Heart right ventricle (tissue), 16 donors: Measurements from ENCODE around the gene INTS2. TPM values are rescaled to one million over a fixed set of nuclear protein-coding genes. Genes with fewer than 3 reads are reported as not detected.

Experiments used
- ATAC-seq, 8 donors: fragments of 200-7000 bp; cut with Tn5 transposase; one replicate each; pipeline ENCODE4 v1.9.1; 2020; ENCODE audit warnings: mild to moderate bottlenecking in 8 of 8, moderate library complexity in 8 of 8, moderate number of reproducible peaks in 1 of 8
- DNase-seq, 2 donors: peaks; one replicate each; pipeline ENCODE4 v3.0.0-alpha.2; 2020
- H3K27ac ChIP-seq, 10 donors: fragments of 200-600 bp; sonication (generic) in 2 of 10; one replicate each; pipeline versions ENCODE4 v1.5.0 to v1.8.0; 2020 to 2022; ENCODE audit warnings: mild to moderate bottlenecking in 3 of 10
- H3K27me3 ChIP-seq, 7 donors: fragments of 200-600 bp; one replicate each; pipeline ENCODE4 v1.8.0; 2021 to 2022; ENCODE audit warnings: mild to moderate bottlenecking in 2 of 7
- H3K36me3 ChIP-seq, 9 donors: fragments of 200-600 bp; sonication (generic) in 1 of 9; one replicate each; pipeline versions ENCODE4 v1.5.0 to v1.8.0; 2020 to 2022; ENCODE audit warnings: mild to moderate bottlenecking in 2 of 9
- H3K4me1 ChIP-seq, 9 donors: fragments of 200-600 bp; sonication (generic) in 1 of 9; one replicate each; pipeline versions ENCODE4 v1.5.0 to v1.8.0; 2020 to 2022; ENCODE audit warnings: mild to moderate bottlenecking in 4 of 9
- H3K4me3 ChIP-seq, 10 donors: fragments of 200-600 bp; sonication (generic) in 2 of 10; one replicate each; pipeline versions ENCODE4 v1.5.0 to v1.8.0; 2020 to 2022; ENCODE audit warnings: mild to moderate bottlenecking in 7 of 10, moderate library complexity in 2 of 10
- H3K9me3 ChIP-seq, 11 donors: fragments of 200-600 bp in 10 of 11; sonication (generic) in 2 of 11; one replicate each; pipeline versions ENCODE4 v1.5.0 to v1.8.0; 2013 to 2022; ENCODE audit warnings: mild to moderate bottlenecking in 2 of 11, control low read depth in 1 of 11, moderate library complexity in 1 of 11
- WGBS, 2 donors: extraction: QIAGEN DNeasy Blood & Tissue Kit; methylation state at CpG; one replicate each; pipeline ENCODE4 v1.1.7; 2013; ENCODE audit warnings: inconsistent platforms in 1 of 2; 5-methylcytosine and 5-hydroxymethylcytosine counted together
- intact Hi-C, 10 donors: fragments of 100-400 bp; cut with DNase I; formaldehyde crosslinking; loops; one replicate each; pipeline versions ENCODE4 v1.11.1 to v1.14.2; 2022
- polyA plus RNA-seq, 2 donors: library from polyadenylated mRNA; stranded (reverse); fragments of 200-250 nt; gene quantifications; one replicate each; pipeline ENCODE4 v1.2.3, GENCODE V29; 2013
- total RNA-seq, 10 donors: library from RNA; stranded (reverse); fragmentation: NEBNext Ultra II Directional in 3 of 10; extraction: Animal tissue kit (Norgen Biotek cat#: 25700) in 3 of 10; gene quantifications; one replicate each; pipeline versions ENCODE4 v1.2.1 to v1.2.4, GENCODE V29; 2021 to 2023
- TF ChIP-seq, protein P1 (sequence below), 9 donors: fragments of 200-600 bp; sonication (generic) in 2 of 9; IDR thresholded peaks; one replicate each; pipeline versions ENCODE4 v1.5.0 to v1.8.0; 2021 to 2022; ENCODE audit warnings: antibody characterized with exemption in 9 of 9, mild to moderate bottlenecking in 5 of 9, moderate library complexity in 1 of 9
- donor health status: Arrhythmogenic right ventricular cardiomyopathy.
- donor health status: ischemic (EF 13 %, LVEDD 7.1; RV severe dilation, severe dysfunction).
- donor health status: healthy with polysubstance abuse.
- donor health status: DM: no; HTN: yes; CAD: no.
- donor health status: DM: no; HTN: no; CAD: no.
- donor health status: ischemic (EF 25% LVEDD 6.9; RV normal size, moderate dysfunction).
- donor health status: ischemic (EF 25% LVEDD 5.7; RV mildly dilated, moderate dysfunction).
- donor health status: healthy.
- donor health status: DM: yes; HTN: yes; CAD: no.
- donor health status: Ischemic cardiomyopathy.
- donor health status: ischemic (EF 35%, LVEDD 5.7; RV mildly dilated, moderate dysfunction).
- donor health status: nonischemic (EF 11% LVEDD 7.7; RV severe dilation, severe dysfunction).
- donor health status: DM: yes; HTN: yes; CAD: no.
- donor health status: PGD.
- donor health status: ischemic (EF 29% LVEDD 5.4; RV normal size, mild dysfunction).
- donor health status: nonischemic (EF 23%, LVEDD 6.1; RV moderate dilation, normal function).

Gene INTS2
- total and polyA plus RNA-seq, 12 donors, result 1.7 to 18.3 (median 11.1) TPM

DNA sequence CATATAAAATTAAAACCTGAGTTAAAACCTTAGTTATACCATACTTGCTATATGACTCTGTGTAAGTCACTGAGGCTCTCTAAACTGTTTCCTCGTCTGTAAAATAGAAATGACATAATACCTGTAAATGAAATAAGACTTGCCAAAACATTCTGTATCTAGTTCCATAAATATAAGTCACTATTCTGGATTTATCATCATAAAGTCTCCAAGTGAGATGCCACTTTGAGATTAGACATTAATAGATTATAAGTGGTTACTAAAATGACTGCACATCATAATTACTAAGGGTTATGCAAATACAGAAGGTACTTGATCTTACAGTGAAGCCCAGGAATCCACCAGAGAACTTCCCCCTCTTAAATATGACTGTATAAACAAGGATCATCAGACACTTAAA lies 52.5 kb downstream of the INTS2 start:
- Histone ChIP-seq H3K9me3 (no peaks in the 10 kb centered on the region), H3K27me3 (no peaks in the 10 kb centered on the region), H3K27ac (no peak overlapping the region), H3K4me3 (no peak overlapping the region), H3K36me3 (peaks cover 0 to 100% (median 25%) of the 10 kb centered on the region in 9 donors), H3K4me1 (no peaks in the 10 kb centered on the region)
- 28 to 80% methylated on average over 1 of the region's 1 CpG for WGBS, 2 donors
- DNase-seq, result no peak
- intact Hi-C loops, result no loop called here
- TF ChIP-seq, protein P1, sequence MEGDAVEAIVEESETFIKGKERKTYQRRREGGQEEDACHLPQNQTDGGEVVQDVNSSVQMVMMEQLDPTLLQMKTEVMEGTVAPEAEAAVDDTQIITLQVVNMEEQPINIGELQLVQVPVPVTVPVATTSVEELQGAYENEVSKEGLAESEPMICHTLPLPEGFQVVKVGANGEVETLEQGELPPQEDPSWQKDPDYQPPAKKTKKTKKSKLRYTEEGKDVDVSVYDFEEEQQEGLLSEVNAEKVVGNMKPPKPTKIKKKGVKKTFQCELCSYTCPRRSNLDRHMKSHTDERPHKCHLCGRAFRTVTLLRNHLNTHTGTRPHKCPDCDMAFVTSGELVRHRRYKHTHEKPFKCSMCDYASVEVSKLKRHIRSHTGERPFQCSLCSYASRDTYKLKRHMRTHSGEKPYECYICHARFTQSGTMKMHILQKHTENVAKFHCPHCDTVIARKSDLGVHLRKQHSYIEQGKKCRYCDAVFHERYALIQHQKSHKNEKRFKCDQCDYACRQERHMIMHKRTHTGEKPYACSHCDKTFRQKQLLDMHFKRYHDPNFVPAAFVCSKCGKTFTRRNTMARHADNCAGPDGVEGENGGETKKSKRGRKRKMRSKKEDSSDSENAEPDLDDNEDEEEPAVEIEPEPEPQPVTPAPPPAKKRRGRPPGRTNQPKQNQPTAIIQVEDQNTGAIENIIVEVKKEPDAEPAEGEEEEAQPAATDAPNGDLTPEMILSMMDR (IDR thresholded peaks at IDR 0.05), result no peak
- ATAC-seq, result no peak

DNA sequence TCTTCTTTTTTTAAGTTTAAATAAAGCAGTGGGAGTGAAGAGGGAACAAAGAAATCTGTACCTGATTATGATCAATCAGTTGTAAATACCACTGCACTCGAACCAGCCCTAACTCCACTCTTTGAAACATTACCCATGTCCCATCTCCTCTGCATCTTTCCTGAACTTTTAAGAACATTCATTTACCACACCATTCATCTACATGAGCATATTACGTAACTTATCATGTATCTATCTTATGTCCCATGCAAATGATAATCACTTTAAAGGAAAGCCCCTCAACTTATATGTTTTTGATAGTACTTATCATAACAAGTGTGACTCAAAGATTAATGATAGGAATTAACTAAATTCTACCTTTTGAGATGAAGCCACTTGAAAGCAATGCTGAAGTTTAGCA lies 53.7 kb downstream of the INTS2 start:
- TF ChIP-seq, protein P1 (IDR thresholded peaks at IDR 0.05), result no peak
- no peaks in the 10 kb centered on the region for H3K27me3 ChIP-seq
- DNase-seq, result no peak
- no peak overlapping the region for H3K27ac ChIP-seq
- no peak for ATAC-seq
- H3K4me1 ChIP-seq, result no peaks in the 10 kb centered on the region
- peaks cover 0 to 100% (median 27%) of the 10 kb centered on the region in 9 donors for H3K36me3 ChIP-seq
- intact Hi-C loops, result no loop called here
- WGBS, 2 donors, result 91 to 94% methylated on average over 2 of the region's 2 CpGs
- H3K9me3 ChIP-seq, result no peaks in the 10 kb centered on the region
- no peak overlapping the region for H3K4me3 ChIP-seq

DNA sequence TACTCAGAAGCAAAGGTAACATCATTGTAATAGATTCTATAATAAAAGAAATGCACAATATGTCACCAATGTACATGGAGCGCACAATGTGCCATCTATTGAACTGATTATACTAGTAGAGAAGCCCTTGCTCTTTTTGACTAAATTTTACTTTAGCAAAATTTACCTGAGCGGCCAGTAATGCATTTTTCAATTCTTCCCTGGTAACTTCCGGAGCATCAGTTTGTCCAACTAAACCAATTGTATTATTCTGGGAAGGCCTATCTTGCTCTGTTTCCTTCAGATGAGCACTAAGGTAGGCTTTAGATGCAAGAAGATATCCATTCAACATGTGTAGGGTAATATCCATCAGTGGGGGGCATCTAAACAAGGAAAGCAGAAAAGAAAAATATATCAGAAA lies 55.7 kb downstream of the INTS2 start:
- H3K36me3 ChIP-seq, result peaks cover 0 to 100% (median 31%) of the 10 kb centered on the region in 9 donors
- WGBS, 2 donors, result 99% methylated on average over 3 of the region's 3 CpGs
- no peak for ATAC-seq

DNA sequence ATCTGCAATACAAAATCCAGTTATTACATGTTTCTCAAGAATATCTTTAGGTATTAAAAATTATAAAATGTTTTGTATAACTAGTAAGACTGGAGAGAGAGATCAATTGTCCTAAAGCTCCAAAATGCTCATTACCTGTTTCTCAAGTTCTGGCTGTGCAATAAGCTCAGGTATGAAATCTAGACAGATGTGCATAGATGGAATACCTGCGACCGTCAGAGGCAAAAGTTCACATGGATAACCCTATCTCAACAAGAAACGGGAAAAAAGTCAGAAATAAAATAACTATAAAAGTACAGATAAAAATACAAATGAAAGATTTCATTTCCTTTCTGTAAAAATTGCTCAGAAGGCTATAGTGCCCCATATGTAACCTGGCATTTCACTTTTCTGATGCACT lies 58.6 kb downstream of the INTS2 start:
- TF ChIP-seq, protein P1 (IDR thresholded peaks at IDR 0.05), result no peak
- Histone ChIP-seq H3K27me3 (no peaks in the 10 kb centered on the region), H3K27ac (no peak overlapping the region), H3K36me3 (peaks cover 0 to 82% (median 24%) of the 10 kb centered on the region in 9 donors), H3K4me3 (no peak overlapping the region), H3K9me3 (no peaks in the 10 kb centered on the region), H3K4me1 (peaks cover 0 to 3% (median under 1%) of the 10 kb centered on the region in 9 donors)
- ATAC-seq, result no peak
- intact Hi-C loops, result no loop called here
- WGBS, 2 donors, result 91 to 92% methylated on average over 3 of the region's 3 CpGs
- no peak for DNase-seq

More for the DNA sequence above, 55.7 kb downstream of the INTS2 start:
- no peaks in the 10 kb centered on the region for H3K4me1 ChIP-seq
- DNase-seq, result no peak
- H3K27ac ChIP-seq, result no peak overlapping the region
- no peaks in the 10 kb centered on the region for H3K27me3 ChIP-seq
- TF ChIP-seq, protein P1 (IDR thresholded peaks at IDR 0.05), result no peak
- no peak overlapping the region for H3K4me3 ChIP-seq
- no peaks in the 10 kb centered on the region for H3K9me3 ChIP-seq
- intact Hi-C loops, result no loop called here
